ENCODE results near the gene PRKCH. TPM values are rescaled to one million over a fixed set of nuclear protein-coding genes. Genes with fewer than 3 reads are reported as not detected.

PRKCH gene
- polyA plus RNA-seq, 2 of the 4 experiments (the other 2 are of a cell fraction), result 10.0 to 10.2 TPM

DNA sequence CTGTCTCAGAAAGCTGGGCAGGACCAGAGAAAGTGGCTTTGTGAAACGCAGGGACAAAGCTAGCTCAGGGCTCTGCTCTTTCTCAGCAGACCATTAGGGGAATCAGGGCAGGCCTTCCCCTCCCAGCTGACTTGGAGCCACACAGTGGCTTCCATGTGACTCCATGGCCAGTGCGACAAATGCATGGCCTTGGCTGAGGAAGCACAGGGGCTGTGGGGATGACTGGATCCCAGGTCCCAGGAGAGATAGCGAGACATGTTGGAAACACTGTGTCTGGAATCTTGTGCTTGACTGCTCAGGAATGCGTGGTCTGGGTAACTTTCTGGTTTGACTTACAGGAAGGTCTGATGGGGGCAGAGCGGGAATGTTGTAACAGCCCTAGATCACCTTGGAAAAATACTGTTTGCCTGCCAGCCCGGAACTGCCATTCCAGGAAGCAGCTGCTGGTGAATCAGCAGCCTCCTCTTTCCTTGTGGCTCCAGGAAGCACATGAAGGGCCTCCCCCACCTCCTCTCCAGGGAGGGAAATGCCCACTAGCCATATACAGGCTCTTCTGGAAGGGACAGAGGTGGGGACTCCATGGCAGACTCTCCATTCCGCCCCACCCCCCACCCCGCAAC is 240.4 kb downstream of the PRKCH start (continued):
- TF ChIP-seq, protein P1, sequence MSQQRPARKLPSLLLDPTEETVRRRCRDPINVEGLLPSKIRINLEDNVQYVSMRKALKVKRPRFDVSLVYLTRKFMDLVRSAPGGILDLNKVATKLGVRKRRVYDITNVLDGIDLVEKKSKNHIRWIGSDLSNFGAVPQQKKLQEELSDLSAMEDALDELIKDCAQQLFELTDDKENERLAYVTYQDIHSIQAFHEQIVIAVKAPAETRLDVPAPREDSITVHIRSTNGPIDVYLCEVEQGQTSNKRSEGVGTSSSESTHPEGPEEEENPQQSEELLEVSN (IDR thresholded peaks at IDR 0.05; ENCODE audit: borderline replicate concordance, low read depth), result peak; percentile 36; the same call in 1 of the 2 replicates
- TF ChIP-seq RFX5 (IDR thresholded peaks at IDR 0.05) (no peak), KDM1A (IDR thresholded peaks at IDR 0.05; ENCODE audit: low read depth) (no peak), MAZ (IDR thresholded peaks at IDR 0.05; ENCODE audit: borderline replicate concordance, low read depth, low read length) (no peak), CBX2 (IDR thresholded peaks at IDR 0.05; ENCODE audit: borderline replicate concordance, low read depth) (no peak), POLR2A (IDR thresholded peaks at IDR 0.05; ENCODE audit: low read length) (no peak; the same call in 1 of the 2 replicates), CBX8 (IDR thresholded peaks at IDR 0.05) (no peak), PHF8 (IDR thresholded peaks at IDR 0.05; ENCODE audit: borderline replicate concordance, low read depth) (no peak), ZNF302 (CRISPR knock-in tag; IDR thresholded peaks at IDR 0.05) (no peak), EHF (CRISPR knock-in tag; IDR thresholded peaks at IDR 0.05) (peak; percentile 84; the same call in 1 of the 2 replicates), MYC (IDR thresholded peaks at IDR 0.05; ENCODE audit: borderline replicate concordance, low read length) (no peak; the same call in 1 of the 2 replicates), TFCP2L1 (CRISPR knock-in tag; IDR thresholded peaks at IDR 0.05) (peak; percentile 77; the same call in 1 of the 2 replicates), ESRRA (IDR thresholded peaks at IDR 0.05; ENCODE audit: borderline replicate concordance, low read length) (peak; percentile 13; the same call in 1 of the 2 replicates), CHD4 (IDR thresholded peaks at IDR 0.05; ENCODE audit: borderline replicate concordance) (no peak), ZSCAN20 (CRISPR knock-in tag; IDR thresholded peaks at IDR 0.05) (no peak; the same call in none of the 2 replicates), SMC3 (IDR thresholded peaks at IDR 0.05) (peak; percentile 58), FOSL2 (IDR thresholded peaks at IDR 0.05) (peak; percentile 79), FOSL2 (CRISPR knock-in tag; IDR thresholded peaks at IDR 0.05) (peak; percentile 97), RNF2 (IDR thresholded peaks at IDR 0.05; ENCODE audit: borderline replicate concordance, low read depth) (no peak), RARB (CRISPR knock-in tag; IDR thresholded peaks at IDR 0.05) (peak; percentile 51), JUN (IDR thresholded peaks at IDR 0.05) (peak; percentile 66 to 90; a peak in 4 of 5 replicates), KDM5A (IDR thresholded peaks at IDR 0.05) (no peak), POLR2AphosphoS2 (conservative IDR thresholded peaks at IDR 0.05; ENCODE audit: low read length) (no peak)
- TF ChIP-seq, protein P2, sequence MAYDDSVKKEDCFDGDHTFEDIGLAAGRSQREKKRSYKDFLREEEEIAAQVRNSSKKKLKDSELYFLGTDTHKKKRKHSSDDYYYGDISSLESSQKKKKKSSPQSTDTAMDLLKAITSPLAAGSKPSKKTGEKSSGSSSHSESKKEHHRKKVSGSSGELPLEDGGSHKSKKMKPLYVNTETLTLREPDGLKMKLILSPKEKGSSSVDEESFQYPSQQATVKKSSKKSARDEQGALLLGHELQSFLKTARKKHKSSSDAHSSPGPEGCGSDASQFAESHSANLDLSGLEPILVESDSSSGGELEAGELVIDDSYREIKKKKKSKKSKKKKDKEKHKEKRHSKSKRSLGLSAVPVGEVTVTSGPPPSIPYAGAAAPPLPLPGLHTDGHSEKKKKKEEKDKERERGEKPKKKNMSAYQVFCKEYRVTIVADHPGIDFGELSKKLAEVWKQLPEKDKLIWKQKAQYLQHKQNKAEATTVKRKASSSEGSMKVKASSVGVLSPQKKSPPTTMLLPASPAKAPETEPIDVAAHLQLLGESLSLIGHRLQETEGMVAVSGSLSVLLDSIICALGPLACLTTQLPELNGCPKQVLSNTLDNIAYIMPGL (CRISPR knock-in tag; IDR thresholded peaks at IDR 0.05; ENCODE audit: borderline replicate concordance), result peak; percentile 85; the same call in 1 of the 2 replicates
- TF ChIP-seq, protein P3, sequence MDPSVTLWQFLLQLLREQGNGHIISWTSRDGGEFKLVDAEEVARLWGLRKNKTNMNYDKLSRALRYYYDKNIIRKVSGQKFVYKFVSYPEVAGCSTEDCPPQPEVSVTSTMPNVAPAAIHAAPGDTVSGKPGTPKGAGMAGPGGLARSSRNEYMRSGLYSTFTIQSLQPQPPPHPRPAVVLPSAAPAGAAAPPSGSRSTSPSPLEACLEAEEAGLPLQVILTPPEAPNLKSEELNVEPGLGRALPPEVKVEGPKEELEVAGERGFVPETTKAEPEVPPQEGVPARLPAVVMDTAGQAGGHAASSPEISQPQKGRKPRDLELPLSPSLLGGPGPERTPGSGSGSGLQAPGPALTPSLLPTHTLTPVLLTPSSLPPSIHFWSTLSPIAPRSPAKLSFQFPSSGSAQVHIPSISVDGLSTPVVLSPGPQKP (IDR thresholded peaks at IDR 0.05; ENCODE audit: low read depth, low read length), result 0 out of 2 replicates have a peak, but pooled peaks have one; percentile 37
- TF ChIP-seq, protein P4, sequence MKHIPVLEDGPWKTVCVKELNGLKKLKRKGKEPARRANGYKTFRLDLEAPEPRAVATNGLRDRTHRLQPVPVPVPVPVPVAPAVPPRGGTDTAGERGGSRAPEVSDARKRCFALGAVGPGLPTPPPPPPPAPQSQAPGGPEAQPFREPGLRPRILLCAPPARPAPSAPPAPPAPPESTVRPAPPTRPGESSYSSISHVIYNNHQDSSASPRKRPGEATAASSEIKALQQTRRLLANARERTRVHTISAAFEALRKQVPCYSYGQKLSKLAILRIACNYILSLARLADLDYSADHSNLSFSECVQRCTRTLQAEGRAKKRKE (CRISPR knock-in tag; IDR thresholded peaks at IDR 0.05; ENCODE audit: low read depth), result peak; percentile 20; the same call in 1 of the 2 replicates
- TF ChIP-seq, protein P5, sequence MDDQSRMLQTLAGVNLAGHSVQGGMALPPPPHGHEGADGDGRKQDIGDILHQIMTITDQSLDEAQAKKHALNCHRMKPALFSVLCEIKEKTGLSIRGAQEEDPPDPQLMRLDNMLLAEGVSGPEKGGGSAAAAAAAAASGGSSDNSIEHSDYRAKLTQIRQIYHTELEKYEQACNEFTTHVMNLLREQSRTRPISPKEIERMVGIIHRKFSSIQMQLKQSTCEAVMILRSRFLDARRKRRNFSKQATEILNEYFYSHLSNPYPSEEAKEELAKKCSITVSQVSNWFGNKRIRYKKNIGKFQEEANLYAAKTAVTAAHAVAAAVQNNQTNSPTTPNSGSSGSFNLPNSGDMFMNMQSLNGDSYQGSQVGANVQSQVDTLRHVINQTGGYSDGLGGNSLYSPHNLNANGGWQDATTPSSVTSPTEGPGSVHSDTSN (IDR thresholded peaks at IDR 0.05), result peak; percentile 77
- TF ChIP-seq, protein P6, sequence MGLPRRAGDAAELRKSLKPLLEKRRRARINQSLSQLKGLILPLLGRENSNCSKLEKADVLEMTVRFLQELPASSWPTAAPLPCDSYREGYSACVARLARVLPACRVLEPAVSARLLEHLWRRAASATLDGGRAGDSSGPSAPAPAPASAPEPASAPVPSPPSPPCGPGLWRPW (IDR thresholded peaks at IDR 0.05), result peak; percentile 71

Data from A549 (cell line).